GM12878 (cell line): Measurements from ENCODE around the gene CD72. TPM values are rescaled to one million over a fixed set of nuclear protein-coding genes. Genes with fewer than 3 reads are reported as not detected.

Experiments used
- ATAC-seq: fragments of 200-7000 bp; cut with Tn5 transposase; 3 replicates; pipeline ENCODE4 v1.9.1; 2020; ENCODE audit warnings: mild to moderate bottlenecking, moderate library complexity
- BruUV-seq: library from RNA; stranded (reverse); fragments of 400-500 nt; replicated peaks from 2 replicates; lab custom pipeline; 2021; lab: Mats Ljungman, UMichigan
- CTCF ChIA-PET: fragments of 300-600 bp; sonication (Branson Sonifier 250); formaldehyde crosslinking; extraction: SDS; loops from one replicate; lab custom pipeline; 2021; ENCODE audit warnings: inconsistent platforms; lab: Yijun Ruan, JAX
- POLR2A ChIA-PET: fragments of 350-600 bp; formaldehyde crosslinking; extraction: SDS; loops from one replicate; lab custom pipeline; 2021; ENCODE audit warnings: inconsistent platforms; lab: Charles Lee
- RAD21 ChIA-PET: fragments of 300-600 bp; sonication (Branson Sonifier 250); formaldehyde crosslinking; loops from one replicate; lab custom pipeline; 2023; ENCODE audit warnings: antibody characterized with exemption; ENCODE audit not compliant: unreplicated experiment; lab: Charles Lee
- SMC1A ChIA-PET: fragments of 300-600 bp; sonication (Branson Sonifier 250); formaldehyde crosslinking; loops from one replicate; lab custom pipeline; 2023; ENCODE audit not compliant: unreplicated experiment, uncharacterized antibody; lab: Charles Lee
- DNase-seq: peaks from one replicate; pipeline ENCODE4 v3.0.0-alpha.2; 2011; ENCODE audit warnings: low read depth, low spot score
- FAIRE-seq: peaks from 3 replicates; lab custom pipeline; 2011; peaks lifted over from hg19 to GRCh38; lab: Jason Lieb, UNC
- H2AFZ ChIP-seq: 2 replicates; pipeline ENCODE4 v1.6.0; 2011; ENCODE audit warnings: low read depth, low read length, control low read depth; ENCODE audit not compliant: control insufficient read depth
- H3K27ac ChIP-seq: 2 replicates; pipeline ENCODE4 v1.5.1; 2011; ENCODE audit warnings: control low read depth; ENCODE audit not compliant: control insufficient read depth, insufficient read depth
- H3K27me3 ChIP-seq, 2 experiments: replicated peaks in 1 of 2; 2 replicates each; pipeline versions ENCODE4 v1.6.0 to v1.6.1; 2011; ENCODE audit warnings: low read length in 1 of 2; ENCODE audit not compliant: control insufficient read depth in 2 of 2, insufficient read depth in 2 of 2
- H3K36me3 ChIP-seq, 2 experiments: 2 replicates each; pipeline ENCODE4 v1.5.1; 2011; ENCODE audit warnings: low read length in 1 of 2; ENCODE audit not compliant: control insufficient read depth in 2 of 2, insufficient read depth in 2 of 2
- H3K4me1 ChIP-seq: 2 replicates; pipeline ENCODE4 v1.6.1; 2011; ENCODE audit warnings: mild to moderate bottlenecking, low read length, moderate library complexity, mixed read lengths; ENCODE audit not compliant: control insufficient read depth, insufficient read depth
- H3K4me2 ChIP-seq: 2 replicates; pipeline ENCODE4 v1.6.0; 2011; ENCODE audit warnings: control low read depth; ENCODE audit not compliant: control insufficient read depth, insufficient read depth
- H3K4me3 ChIP-seq: fragments of 200-600 bp; sonication (generic); 2 replicates; pipeline ENCODE4 v1.5.1; 2016
- H3K79me2 ChIP-seq: 2 replicates; pipeline ENCODE4 v1.6.0; 2011; ENCODE audit warnings: low read length; ENCODE audit not compliant: control insufficient read depth, insufficient read depth
- H3K9ac ChIP-seq: 2 replicates; pipeline ENCODE4 v1.8.0; 2011; ENCODE audit warnings: low read length, control low read depth, mixed read lengths; ENCODE audit not compliant: control insufficient read depth, insufficient read depth
- H3K9me3 ChIP-seq: replicated peaks from 3 replicates; pipeline ENCODE4 v1.5.1; 2011; ENCODE audit warnings: mild to moderate bottlenecking, low read length; ENCODE audit not compliant: control insufficient read depth, insufficient read depth
- H4K20me1 ChIP-seq: 2 replicates; pipeline ENCODE4 v1.6.0; 2011; ENCODE audit not compliant: control insufficient read depth, insufficient read depth
- CHD1 ChIP-seq: IDR thresholded peaks from 2 replicates; pipeline ENCODE4 v1.6.1; 2012; ENCODE audit warnings: low read depth, low read length, improper control_type of control experiment
- CREM ChIP-seq: IDR thresholded peaks from 2 replicates; pipeline ENCODE4 v1.6.1; 2014; ENCODE audit warnings: antibody characterized with exemption, low read depth
- IKZF2 ChIP-seq, 2 experiments: fragments of 450-650 bp; IDR thresholded peaks; 2 replicates each; pipeline ENCODE4 v1.6.1; 2017; ENCODE audit warnings: mild to moderate bottlenecking in 2 of 2, moderate library complexity in 2 of 2
- IRF4 ChIP-seq: IDR thresholded peaks from 2 replicates; pipeline ENCODE4 v1.6.1; 2011; ENCODE audit warnings: low read depth, low read length
- NFIC ChIP-seq: IDR thresholded peaks from 2 replicates; pipeline ENCODE4 v1.6.1; 2012; ENCODE audit warnings: low read depth, mild to moderate bottlenecking, inconsistent platforms, low read length, moderate library complexity
- PRDM15 ChIP-seq: fragments of 450-650 bp; formaldehyde crosslinking; IDR thresholded peaks from 2 replicates; pipeline ENCODE4 v1.4.0; 2020; ENCODE audit warnings: mild to moderate bottlenecking, moderate library complexity
- SMARCA5 ChIP-seq: fragments of 450-650 bp; IDR thresholded peaks from 2 replicates; pipeline ENCODE4 v1.6.1; 2017; ENCODE audit warnings: mild to moderate bottlenecking
- WGBS: methylation state at CpG from one replicate; pipeline ENCODE4 v1.1.6; 2016; ENCODE audit warnings: low lambda C conversion rate; ENCODE audit not compliant: insufficient replicate concordance, insufficient coverage; ENCODE audit errors: missing lambda C conversion rate; 5-methylcytosine and 5-hydroxymethylcytosine counted together
- in situ Hi-C: fragments of 300-500 bp; cut with MboI; formaldehyde crosslinking; loops from 9 replicates; pipeline ENCODE4 v1.14.3; 2018; ENCODE audit warnings: mixed read lengths
- intact Hi-C: fragments of 100-400 bp; cut with micrococcal nuclease; formaldehyde crosslinking; loops from one replicate; pipeline ENCODE4 v1.14.2; 2022; ENCODE audit not compliant: unreplicated experiment
- polyA plus RNA-seq, 11 experiments: library from polyadenylated mRNA; depleted of rRNA in 4 of 11; unstranded in 6 of 11; stranded (reverse) in 5 of 11; fragments of >200 nt; fragmentation: Nextera tagmentation in 4 of 11; fragmentation: Illumina TruSeq in 1 of 11; extraction: Ambion mirVana in 4 of 11; extraction: Trizol in 1 of 11; gene quantifications; 1 replicate in 1 of 11; 2 replicates in 10 of 11; pipeline versions ENCODE4 v1.2.1 to v1.2.3, GENCODE V29; 2011 to 2016; ENCODE audit warnings: inconsistent platforms in 2 of 11, missing spikeins in 2 of 11, low read depth in 1 of 11
- total RNA-seq, 4 experiments: library from RNA; depleted of rRNA in 3 of 4; stranded (reverse); fragments of >200 nt in 3 of 4; fragmentation: Illumina TruSeq in 1 of 4; extraction: Trizol in 1 of 4; gene quantifications; 2 replicates each; pipeline versions ENCODE4 v1.2.1 to v1.2.3, GENCODE V29; 2013 to 2021
- TF ChIP-seq, protein P1 (sequence below): IDR thresholded peaks from 2 replicates; pipeline ENCODE4 v1.6.1; 2011; ENCODE audit warnings: mild to moderate bottlenecking, low read depth, low read length, moderate library complexity; ENCODE audit not compliant: insufficient replicate concordance
- TF ChIP-seq, protein P2 (sequence below), 3 experiments: IDR thresholded peaks in 2 of 3; conservative IDR thresholded peaks in 1 of 3; 2 replicates each; pipeline ENCODE4 v1.5.1; 2011; ENCODE audit warnings: low read depth in 3 of 3, low read length in 3 of 3, mild to moderate bottlenecking in 3 of 3, control low read depth in 2 of 3, moderate library complexity in 2 of 3, inconsistent platforms in 1 of 3, mixed read lengths in 1 of 3; ENCODE audit not compliant: control insufficient read depth in 2 of 3, insufficient read depth in 1 of 3; ENCODE audit errors: extremely low read depth in 1 of 3

The CD72 gene
- total and polyA plus RNA-seq, 10 of the 15 experiments (the other 5 are each of a cell fraction or from before 2014, with no cell fraction given) = 2.1 to 14.2 (median 4.4) TPM

- POLR2A ChIA-PET = no interaction called here
- in situ Hi-C loops (loop anchor here (5.0 kb wide), 1 partner anchor 54 kb away; no protein-coding TSS in a partner anchor), intact Hi-C loops (no loop called here)
- WGBS = 97% methylated on average over 3 of the region's 3 CpGs
- no peaks in the 10 kb centered on the region for H3K36me3 ChIP-seq
- no peak overlapping the region for H3K4me2 ChIP-seq
- RAD21 ChIA-PET = interaction anchor here (9.7 kb wide), 1 partner anchor 20 kb away, joined by 95 read pairs; the partner anchor contains the start of gene SIT1
- CTCF ChIA-PET = interaction anchor here (0.9 to 13.5 kb wide), 3 partner anchors 19 to 80 kb away, joined by 3 to 227 read pairs (median 116); partner anchors contain the start of genes SIT1 and TPM2
- H3K79me2 ChIP-seq = peaks cover 17% of the 10 kb centered on the region
- no peaks in the 10 kb centered on the region for H4K20me1 ChIP-seq
- H3K27me3 ChIP-seq = no peaks in the 10 kb centered on the region
- no TSS peak for BruUV-seq
- FAIRE-seq (no peak), DNase-seq (no peak), ATAC-seq (no peak)
- no peak overlapping the region for H3K27ac ChIP-seq
- H2AFZ ChIP-seq = no peak overlapping the region
- TF ChIP-seq CREM (no peak), IKZF2 (IDR thresholded peaks at IDR 0.05) (no peak), PRDM15 (no peak), NFIC (no peak), IRF4 (no peak), SMARCA5 (no peak), CHD1 (no peak)
- TF ChIP-seq, protein P1, sequence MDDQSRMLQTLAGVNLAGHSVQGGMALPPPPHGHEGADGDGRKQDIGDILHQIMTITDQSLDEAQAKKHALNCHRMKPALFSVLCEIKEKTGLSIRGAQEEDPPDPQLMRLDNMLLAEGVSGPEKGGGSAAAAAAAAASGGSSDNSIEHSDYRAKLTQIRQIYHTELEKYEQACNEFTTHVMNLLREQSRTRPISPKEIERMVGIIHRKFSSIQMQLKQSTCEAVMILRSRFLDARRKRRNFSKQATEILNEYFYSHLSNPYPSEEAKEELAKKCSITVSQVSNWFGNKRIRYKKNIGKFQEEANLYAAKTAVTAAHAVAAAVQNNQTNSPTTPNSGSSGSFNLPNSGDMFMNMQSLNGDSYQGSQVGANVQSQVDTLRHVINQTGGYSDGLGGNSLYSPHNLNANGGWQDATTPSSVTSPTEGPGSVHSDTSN = no peak
- TF ChIP-seq, protein P2, sequence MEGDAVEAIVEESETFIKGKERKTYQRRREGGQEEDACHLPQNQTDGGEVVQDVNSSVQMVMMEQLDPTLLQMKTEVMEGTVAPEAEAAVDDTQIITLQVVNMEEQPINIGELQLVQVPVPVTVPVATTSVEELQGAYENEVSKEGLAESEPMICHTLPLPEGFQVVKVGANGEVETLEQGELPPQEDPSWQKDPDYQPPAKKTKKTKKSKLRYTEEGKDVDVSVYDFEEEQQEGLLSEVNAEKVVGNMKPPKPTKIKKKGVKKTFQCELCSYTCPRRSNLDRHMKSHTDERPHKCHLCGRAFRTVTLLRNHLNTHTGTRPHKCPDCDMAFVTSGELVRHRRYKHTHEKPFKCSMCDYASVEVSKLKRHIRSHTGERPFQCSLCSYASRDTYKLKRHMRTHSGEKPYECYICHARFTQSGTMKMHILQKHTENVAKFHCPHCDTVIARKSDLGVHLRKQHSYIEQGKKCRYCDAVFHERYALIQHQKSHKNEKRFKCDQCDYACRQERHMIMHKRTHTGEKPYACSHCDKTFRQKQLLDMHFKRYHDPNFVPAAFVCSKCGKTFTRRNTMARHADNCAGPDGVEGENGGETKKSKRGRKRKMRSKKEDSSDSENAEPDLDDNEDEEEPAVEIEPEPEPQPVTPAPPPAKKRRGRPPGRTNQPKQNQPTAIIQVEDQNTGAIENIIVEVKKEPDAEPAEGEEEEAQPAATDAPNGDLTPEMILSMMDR (IDR thresholded peaks at IDR 0.05 in 2 of 3, conservative IDR thresholded peaks at IDR 0.05 in 1 of 3; ENCODE audit: control insufficient read depth in 2 of 3, extremely low read depth in 1 of 3, insufficient read depth in 1 of 3, low read depth in 3 of 3, low read length in 3 of 3) = no peak
- no peak overlapping the region for H3K9ac ChIP-seq
- peaks cover 21% of the 10 kb centered on the region for H3K4me1 ChIP-seq
- no peaks in the 10 kb centered on the region for H3K9me3 ChIP-seq
- no peak overlapping the region for H3K4me3 ChIP-seq
- SMC1A ChIA-PET = interaction anchor here (12.5 kb wide), 1 partner anchor 62 kb away, joined by 145 read pairs; the partner anchor contains the start of genes CREB3 and TLN1
Measured at GRCh38 chr9:35667939-35668338, 49.7 kb upstream of the CD72 start.
